Esophagus muscularis mucosa (tissue), 4 donors: ENCODE results near the gene MCF2L2. TPM values are rescaled to one million over a fixed set of nuclear protein-coding genes. Genes with fewer than 3 reads are reported as not detected.
A peak's percentile ranks its signal among the peaks of the same experiment; 100 is the strongest.
"Not testable (repeated sequence)": the region's sequence is repeated elsewhere in the genome, so short reads cannot be mapped to it uniquely, and the experiment has no call there.

Experiments used
- DNase-seq: peaks from one replicate; pipeline ENCODE4 v3.0.0-alpha.2; 2017; ENCODE audit errors: extremely low spot score
- H3K27ac ChIP-seq, 4 donors: fragments of 200-600 bp; sonication (generic); replicated peaks in 1 of 4; 1 replicate in 3 of 4; 2 replicates in 1 of 4; pipeline ENCODE4 v1.5.1; 2016 to 2019; ENCODE audit warnings: mild to moderate bottlenecking in 1 of 4
- H3K27me3 ChIP-seq, 4 donors: fragments of 200-600 bp; sonication (generic); one replicate each; pipeline versions ENCODE4 v1.5.1 to v1.6.0; 2016 to 2019
- H3K36me3 ChIP-seq, 4 donors: fragments of 200-600 bp; sonication (generic); one replicate each; pipeline ENCODE4 v1.5.1; 2016 to 2019
- H3K4me1 ChIP-seq, 4 donors: fragments of 200-600 bp; sonication (generic); one replicate each; pipeline ENCODE4 v1.5.1; 2016 to 2019
- H3K4me3 ChIP-seq, 4 donors: fragments of 200-600 bp; sonication (generic); 1 replicate in 2 of 4; 2 replicates in 2 of 4; pipeline ENCODE4 v1.5.1; 2016 to 2019; ENCODE audit warnings: mild to moderate bottlenecking in 4 of 4, moderate library complexity in 1 of 4
- H3K9me3 ChIP-seq, 4 donors: fragments of 200-600 bp; sonication (generic); 1 replicate in 3 of 4; 2 replicates in 1 of 4; pipeline ENCODE4 v1.5.1; 2016 to 2019
- CTCF ChIP-seq, 3 experiments: fragments of 200-600 bp in 2 of 3; fragments of 450-650 bp in 1 of 3; sonication (generic) in 2 of 3; IDR thresholded peaks; one replicate each; pipeline ENCODE4 v1.5.1; 2017 to 2019; ENCODE audit warnings: antibody characterized with exemption in 3 of 3, mild to moderate bottlenecking in 2 of 3, moderate library complexity in 1 of 3
- EP300 ChIP-seq: sonication (generic); formaldehyde crosslinking; IDR thresholded peaks from one replicate; pipeline ENCODE4 v1.6.1; 2017; ENCODE audit warnings: antibody characterized with exemption
- POLR2A ChIP-seq: fragments of 450-650 bp; IDR thresholded peaks from one replicate; pipeline ENCODE4 v1.6.1; 2017; ENCODE audit warnings: antibody characterized with exemption, moderate library complexity, mild to moderate bottlenecking, low read depth
- POLR2AphosphoS5 ChIP-seq, 2 donors: sonication (generic); formaldehyde crosslinking; IDR thresholded peaks; one replicate each; pipeline ENCODE4 v1.6.1; 2017; ENCODE audit warnings: antibody characterized with exemption in 2 of 2
- WGBS: methylation state at CpG from one replicate; pipeline ENCODE4 v1.1.5; 2018; 5-methylcytosine and 5-hydroxymethylcytosine counted together
- intact Hi-C: fragments of 100-400 bp; cut with DNase I; formaldehyde crosslinking; loops from one replicate; pipeline ENCODE4 v1.15.1; 2023
- total RNA-seq, 4 donors: library from RNA; depleted of rRNA; stranded (reverse); fragments of >200 nt; gene quantifications; one replicate each; pipeline versions ENCODE4 v1.1.0 to v1.2.1, GENCODE V29; 2016

The MCF2L2 gene
- total RNA-seq, 4 donors from 2014 or later = 0.99 to 3.3 (median 1.3) TPM

- Histone ChIP-seq H3K4me3 (peak overlapping the region; percentile 53 to 64 (median 54)), H3K27ac (no peak overlapping the region), H3K36me3 (no peaks in the 10 kb centered on the region), H3K9me3 (no peaks in the 10 kb centered on the region), H3K27me3 (peaks cover 4 to 64% (median 28%) of the 10 kb centered on the region in 4 donors), H3K4me1 (peaks cover 13 to 23% (median 18%) of the 10 kb centered on the region in 4 donors)
- no peak for TF ChIP-seq POLR2A
- TF ChIP-seq CTCF (IDR thresholded peaks at IDR 0.05) = no peak
- TF ChIP-seq EP300 = no peak
- TF ChIP-seq POLR2AphosphoS5 (IDR thresholded peaks at IDR 0.05) = no peak
- DNase-seq = no peak
- WGBS = 10% methylated on average over 5 of the region's 6 CpGs
- intact Hi-C loops = no loop called here
Measured at GRCh38 chr3:183178512-183178832, 249.9 kb downstream of the MCF2L2 start.

- DNase-seq = no peak
- intact Hi-C loops = no loop called here
- H3K9me3 ChIP-seq = no peaks in the 10 kb centered on the region
- WGBS = 70% methylated on average over 5 of the region's 5 CpGs
- H3K36me3 ChIP-seq = no peaks in the 10 kb centered on the region
- H3K4me3 ChIP-seq = no peak overlapping the region
- no peaks in the 10 kb centered on the region for H3K4me1 ChIP-seq
- no peak overlapping the region for H3K27ac ChIP-seq
- peaks cover 0 to 36% (median 11%) of the 10 kb centered on the region in 4 donors for H3K27me3 ChIP-seq
- TF ChIP-seq EP300 = no peak
- no peak for TF ChIP-seq POLR2A
- no peak for TF ChIP-seq CTCF (IDR thresholded peaks at IDR 0.05)
- TF ChIP-seq POLR2AphosphoS5 (IDR thresholded peaks at IDR 0.05) = no peak
Measured at GRCh38 chr3:183172051-183172639, 256.3 kb downstream of the MCF2L2 start.

- H3K4me3 ChIP-seq, intact Hi-C loops, H3K36me3 ChIP-seq, H3K4me1 ChIP-seq, H3K27ac ChIP-seq, H3K9me3 ChIP-seq, DNase-seq: not testable (repeated sequence)
- peaks cover 0 to 21% (median 4%) of the 10 kb centered on the region in 4 donors for H3K27me3 ChIP-seq
- 100% methylated on average over 1 of the region's 1 CpG for WGBS
Measured at GRCh38 chr3:183167975-183168374, 260.4 kb downstream of the MCF2L2 start.

- TF ChIP-seq CTCF (IDR thresholded peaks at IDR 0.05) = no peak
- WGBS = 75% methylated on average over 22 of the region's 25 CpGs
- intact Hi-C loops = no loop called here
- peaks cover 4 to 37% (median 9%) of the 10 kb centered on the region in 4 donors for H3K27me3 ChIP-seq
- H3K4me3 ChIP-seq = no peak overlapping the region
- H3K4me1 ChIP-seq = peaks cover 8 to 18% (median 14%) of the 10 kb centered on the region in 4 donors
- H3K9me3 ChIP-seq = no peaks in the 10 kb centered on the region
- no peak overlapping the region for H3K27ac ChIP-seq
- H3K36me3 ChIP-seq = no peaks in the 10 kb centered on the region
- no peak for DNase-seq
Measured at GRCh38 chr3:183163563-183163962, 264.9 kb downstream of the MCF2L2 start.

- no peak for DNase-seq
- peaks cover 4 to 37% (median 9%) of the 10 kb centered on the region in 4 donors for H3K27me3 ChIP-seq
- no peak overlapping the region for H3K27ac ChIP-seq
- intact Hi-C loops = no loop called here
- TF ChIP-seq CTCF (IDR thresholded peaks at IDR 0.05) (no peak), POLR2A (no peak)
- WGBS = 52% methylated on average over 25 of the region's 25 CpGs
- H3K9me3 ChIP-seq = no peaks in the 10 kb centered on the region
- H3K36me3 ChIP-seq = no peaks in the 10 kb centered on the region
- peak overlapping the region; percentile 62 to 67 (median 64) for H3K4me3 ChIP-seq
- peaks cover 8 to 18% (median 14%) of the 10 kb centered on the region in 4 donors for H3K4me1 ChIP-seq
Measured at GRCh38 chr3:183161552-183162336, 266.7 kb downstream of the MCF2L2 start.
